ENCODE measurements around the gene UBAP2.
"Not testable (repeated sequence)": the region's sequence is repeated elsewhere in the genome, so short reads cannot be mapped to it uniquely, and the experiment has no call there.

GRCh38 chr9:34024476-34024875 lies 24.2 kb downstream of the UBAP2 start:
- not testable (repeated sequence) for TF ChIP-seq POLR2A, CTCF (IDR thresholded peaks at IDR 0.05)
